ENCODE data around the gene IL1RL2. TPM values are rescaled to one million over a fixed set of nuclear protein-coding genes. Genes with fewer than 3 reads are reported as not detected.

Gene IL1RL2
- total RNA-seq, 3 donors from 2014 or later (not counting 1 experiment from before 2014, with no cell fraction given) = not detected

DNA sequence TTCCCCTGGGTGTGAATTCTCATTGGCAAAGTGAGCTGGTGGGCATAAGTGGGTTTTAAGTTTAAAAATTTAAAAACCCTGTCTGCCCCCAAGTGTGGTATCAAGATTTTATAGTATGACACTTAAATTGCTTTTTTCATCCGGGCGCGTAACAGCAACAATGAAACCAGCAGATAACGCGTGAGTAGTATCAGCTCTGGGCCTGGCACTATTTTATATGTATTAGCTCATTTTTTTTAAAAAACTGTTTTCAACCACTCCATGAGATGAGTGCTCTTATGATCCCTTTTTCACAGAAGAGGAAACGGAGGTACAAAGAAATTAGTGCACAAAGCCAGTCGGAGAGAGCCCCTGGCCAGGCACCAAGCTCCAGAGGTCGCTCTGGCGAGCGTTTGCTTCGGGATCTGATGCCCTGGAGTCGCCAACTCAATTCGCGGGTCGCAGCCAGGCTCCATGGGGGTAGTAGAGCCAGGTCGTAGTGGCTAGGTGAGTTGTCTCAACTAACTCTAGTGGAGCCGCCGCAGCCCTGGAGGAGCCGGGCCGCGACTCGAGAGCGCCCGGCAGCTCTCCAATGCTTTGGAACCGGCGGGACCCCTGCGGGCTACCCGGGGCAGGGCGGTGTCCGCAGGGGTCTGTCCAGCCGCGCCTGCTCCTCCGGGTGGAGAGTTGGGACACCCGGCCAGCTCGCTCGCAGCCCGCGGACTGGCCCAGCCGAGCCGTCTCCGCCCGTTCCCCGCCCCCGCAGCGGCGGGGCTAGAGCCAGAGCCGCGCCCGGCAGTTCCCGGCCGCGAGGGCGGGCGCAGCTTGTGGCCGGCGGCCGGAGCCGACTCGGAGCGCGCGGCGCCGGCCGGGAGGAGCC, 44.6 kb upstream of the IL1RL2 start, which contains the start of gene IL1R1:
IL1R1 (plus strand) TSS at position 777 of the 859 bp plus-strand sequence. CDS start 14,979 bp downstream, outside the sequence.
- ATAC-seq (peak; percentile 35 to 52 (median 44)), DNase-seq (no peak)
- H3K27me3 ChIP-seq (ENCODE audit: control insufficient read depth, insufficient read depth, low read length) = peaks cover 18% of the 10 kb centered on the region
- WGBS (ENCODE audit: insufficient coverage) = 12% methylated on average over 65 of the region's 65 CpGs
- peak within 1 kb of the TSS; percentile 24 for H3K4me3 ChIP-seq (ENCODE audit: low read length)
- Mint-ChIP-seq H3K27me3 (ENCODE audit: low read depth in 2 of 2) (peaks cover 46 to 74% of the 10 kb centered on the region in 2 donors), H3K4me3 (peak within 1 kb of the TSS; percentile 80), H3K9me3 (peaks cover 3 to 7% of the 10 kb centered on the region in 2 donors), H3K4me1 (peaks cover 34 to 36% of the 10 kb centered on the region in 2 donors), H3K36me3 (peaks cover 9% of the 10 kb centered on the region), H3K27ac (peak within 1 kb of the TSS in 1 of 2 donors; percentile 39)
- intact Hi-C loops (cut with micrococcal nuclease) = no loop called here
- H3K36me3 ChIP-seq (ENCODE audit: control insufficient read depth, insufficient read depth, low read length) = no peaks in the 10 kb centered on the region
- H3K4me1 ChIP-seq (ENCODE audit: control insufficient read depth, insufficient read depth, low read length) = peaks cover 35% of the 10 kb centered on the region
- no peak within 1 kb of the TSS for H3K27ac ChIP-seq (ENCODE audit: low read length)
- TF ChIP-seq, protein P1, sequence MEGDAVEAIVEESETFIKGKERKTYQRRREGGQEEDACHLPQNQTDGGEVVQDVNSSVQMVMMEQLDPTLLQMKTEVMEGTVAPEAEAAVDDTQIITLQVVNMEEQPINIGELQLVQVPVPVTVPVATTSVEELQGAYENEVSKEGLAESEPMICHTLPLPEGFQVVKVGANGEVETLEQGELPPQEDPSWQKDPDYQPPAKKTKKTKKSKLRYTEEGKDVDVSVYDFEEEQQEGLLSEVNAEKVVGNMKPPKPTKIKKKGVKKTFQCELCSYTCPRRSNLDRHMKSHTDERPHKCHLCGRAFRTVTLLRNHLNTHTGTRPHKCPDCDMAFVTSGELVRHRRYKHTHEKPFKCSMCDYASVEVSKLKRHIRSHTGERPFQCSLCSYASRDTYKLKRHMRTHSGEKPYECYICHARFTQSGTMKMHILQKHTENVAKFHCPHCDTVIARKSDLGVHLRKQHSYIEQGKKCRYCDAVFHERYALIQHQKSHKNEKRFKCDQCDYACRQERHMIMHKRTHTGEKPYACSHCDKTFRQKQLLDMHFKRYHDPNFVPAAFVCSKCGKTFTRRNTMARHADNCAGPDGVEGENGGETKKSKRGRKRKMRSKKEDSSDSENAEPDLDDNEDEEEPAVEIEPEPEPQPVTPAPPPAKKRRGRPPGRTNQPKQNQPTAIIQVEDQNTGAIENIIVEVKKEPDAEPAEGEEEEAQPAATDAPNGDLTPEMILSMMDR (IDR thresholded peaks at IDR 0.05) = no peak
- H3K9me3 ChIP-seq (ENCODE audit: control insufficient read depth, insufficient read depth, low read length) = peaks cover 27% of the 10 kb centered on the region

DNA sequence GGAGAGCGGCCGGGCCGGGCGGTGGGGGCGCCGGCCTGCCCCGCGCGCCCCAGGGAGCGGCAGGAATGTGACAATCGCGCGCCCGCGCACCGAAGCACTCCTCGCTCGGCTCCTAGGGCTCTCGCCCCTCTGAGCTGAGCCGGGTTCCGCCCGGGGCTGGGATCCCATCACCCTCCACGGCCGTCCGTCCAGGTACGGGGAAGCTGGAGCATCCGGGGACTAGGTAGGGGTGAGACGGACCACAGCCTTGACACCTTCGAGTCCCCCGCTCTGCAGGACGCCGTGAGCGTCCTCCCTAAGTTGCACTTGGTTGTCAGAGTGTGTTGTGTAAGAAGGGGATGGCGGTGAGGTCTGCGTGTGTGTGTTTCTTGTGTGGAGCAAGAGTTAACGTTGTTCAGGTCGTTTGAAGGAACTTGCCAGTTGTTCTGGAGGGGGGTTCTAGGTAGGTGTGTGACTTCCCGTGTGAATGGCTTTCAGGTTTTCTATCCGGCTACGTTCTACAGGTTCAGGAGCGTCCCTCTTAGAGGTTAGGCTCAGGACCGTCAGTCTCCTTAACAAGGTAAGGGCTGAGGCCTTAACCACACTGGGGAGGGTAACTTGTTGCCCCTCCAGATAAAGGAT, 43.9 kb upstream of the IL1RL2 start:
- TF ChIP-seq, protein P1 (IDR thresholded peaks at IDR 0.05) = no peak
- H3K4me1 Mint-ChIP-seq = peaks cover 29 to 31% of the 10 kb centered on the region in 2 donors
- Histone ChIP-seq H3K4me3 (ENCODE audit: low read length) (peak overlapping the region; percentile 24), H3K9me3 (ENCODE audit: control insufficient read depth, insufficient read depth, low read length) (peaks cover 33% of the 10 kb centered on the region), H3K27me3 (ENCODE audit: control insufficient read depth, insufficient read depth, low read length) (peaks cover 18% of the 10 kb centered on the region), H3K27ac (ENCODE audit: low read length) (no peak overlapping the region), H3K4me1 (ENCODE audit: control insufficient read depth, insufficient read depth, low read length) (peaks cover 30% of the 10 kb centered on the region), H3K36me3 (ENCODE audit: control insufficient read depth, insufficient read depth, low read length) (no peaks in the 10 kb centered on the region)
- DNase-seq (no peak), ATAC-seq (peak; percentile 42 to 47 (median 43))
- H3K9me3 Mint-ChIP-seq = peaks cover 3 to 8% of the 10 kb centered on the region in 2 donors
- H3K27ac Mint-ChIP-seq = peak overlapping the region in 1 of 2 donors; percentile 39
- intact Hi-C loops (cut with micrococcal nuclease) = no loop called here
- peaks cover 47 to 66% of the 10 kb centered on the region in 2 donors for H3K27me3 Mint-ChIP-seq (ENCODE audit: low read depth in 2 of 2)
- 10% methylated on average over 42 of the region's 42 CpGs for WGBS (ENCODE audit: insufficient coverage)
- peak overlapping the region; percentile 11 for H3K4me3 Mint-ChIP-seq
- H3K36me3 Mint-ChIP-seq = peaks cover 9% of the 10 kb centered on the region

DNA sequence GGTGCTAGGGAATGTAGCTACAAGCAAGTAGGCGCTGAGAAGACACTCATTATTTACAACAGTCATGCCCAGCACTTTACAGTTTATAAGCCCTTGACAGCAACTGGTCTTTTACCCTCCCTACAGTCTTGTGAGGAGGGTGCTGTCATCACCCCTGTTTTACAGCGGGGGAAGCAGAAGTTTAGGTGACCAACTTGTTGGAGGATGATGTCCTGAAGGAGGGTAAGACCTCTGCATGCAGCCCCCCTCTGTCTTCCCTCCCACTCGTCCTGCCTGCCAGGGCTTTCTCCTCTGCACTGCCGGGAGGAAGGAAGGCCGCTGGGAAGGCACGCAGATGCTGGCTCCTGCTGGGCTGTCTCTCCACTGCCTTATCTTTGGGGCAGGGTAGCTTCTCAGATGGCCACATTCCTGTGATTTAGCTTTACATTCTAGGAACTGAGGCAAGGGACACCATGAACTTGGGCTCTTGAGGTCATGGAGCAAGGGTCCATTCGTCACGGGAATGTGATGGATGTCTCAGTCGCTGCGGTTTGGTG, 43.3 kb upstream of the IL1RL2 start:
- peaks cover 37% of the 10 kb centered on the region for H3K9me3 ChIP-seq (ENCODE audit: control insufficient read depth, insufficient read depth, low read length)
- no peak overlapping the region for H3K4me3 Mint-ChIP-seq
- H3K27me3 ChIP-seq (ENCODE audit: control insufficient read depth, insufficient read depth, low read length) = peaks cover 18% of the 10 kb centered on the region
- H3K4me1 ChIP-seq (ENCODE audit: control insufficient read depth, insufficient read depth, low read length) = peaks cover 27% of the 10 kb centered on the region
- no peak overlapping the region for H3K27ac ChIP-seq (ENCODE audit: low read length)
- intact Hi-C loops (cut with micrococcal nuclease) = no loop called here
- peaks cover 3 to 8% of the 10 kb centered on the region in 2 donors for H3K9me3 Mint-ChIP-seq
- WGBS (ENCODE audit: insufficient coverage) = 91% methylated on average over 9 of the region's 10 CpGs
- no peaks in the 10 kb centered on the region for H3K36me3 ChIP-seq (ENCODE audit: control insufficient read depth, insufficient read depth, low read length)
- H3K27me3 Mint-ChIP-seq (ENCODE audit: low read depth in 2 of 2) = peaks cover 44 to 60% of the 10 kb centered on the region in 2 donors
- ATAC-seq (no peak), DNase-seq (no peak)
- peaks cover 23 to 27% of the 10 kb centered on the region in 2 donors for H3K4me1 Mint-ChIP-seq
- peaks cover 9% of the 10 kb centered on the region for H3K36me3 Mint-ChIP-seq
- H3K27ac Mint-ChIP-seq = no peak overlapping the region
- TF ChIP-seq, protein P1 (IDR thresholded peaks at IDR 0.05) = no peak
- peak overlapping the region; percentile 24 for H3K4me3 ChIP-seq (ENCODE audit: low read length)
